Endometrial microvascular endothelial cells (primary cell): ENCODE measurements around the gene LFNG. TPM values are rescaled to one million over a fixed set of nuclear protein-coding genes. Genes with fewer than 3 reads are reported as not detected.

Source experiments
- in situ Hi-C: cut with HindIII; loops from 2 replicates; pipeline ENCODE4 v1.10.0; 2017; ENCODE audit warnings: low sequenced_read_pairs, low pct_unique_long_range_greater_than_20kb; ENCODE audit errors: inconsistent ontology term
- total RNA-seq: library from RNA; depleted of rRNA; stranded (reverse); fragments of >200 nt; gene quantifications from one replicate; pipeline ENCODE4 v1.2.3, GENCODE V29; 2015; ENCODE audit errors: inconsistent ontology term

The LFNG gene
- total RNA-seq, 1 donor from 2014 or later = 2.5 TPM

DNA sequence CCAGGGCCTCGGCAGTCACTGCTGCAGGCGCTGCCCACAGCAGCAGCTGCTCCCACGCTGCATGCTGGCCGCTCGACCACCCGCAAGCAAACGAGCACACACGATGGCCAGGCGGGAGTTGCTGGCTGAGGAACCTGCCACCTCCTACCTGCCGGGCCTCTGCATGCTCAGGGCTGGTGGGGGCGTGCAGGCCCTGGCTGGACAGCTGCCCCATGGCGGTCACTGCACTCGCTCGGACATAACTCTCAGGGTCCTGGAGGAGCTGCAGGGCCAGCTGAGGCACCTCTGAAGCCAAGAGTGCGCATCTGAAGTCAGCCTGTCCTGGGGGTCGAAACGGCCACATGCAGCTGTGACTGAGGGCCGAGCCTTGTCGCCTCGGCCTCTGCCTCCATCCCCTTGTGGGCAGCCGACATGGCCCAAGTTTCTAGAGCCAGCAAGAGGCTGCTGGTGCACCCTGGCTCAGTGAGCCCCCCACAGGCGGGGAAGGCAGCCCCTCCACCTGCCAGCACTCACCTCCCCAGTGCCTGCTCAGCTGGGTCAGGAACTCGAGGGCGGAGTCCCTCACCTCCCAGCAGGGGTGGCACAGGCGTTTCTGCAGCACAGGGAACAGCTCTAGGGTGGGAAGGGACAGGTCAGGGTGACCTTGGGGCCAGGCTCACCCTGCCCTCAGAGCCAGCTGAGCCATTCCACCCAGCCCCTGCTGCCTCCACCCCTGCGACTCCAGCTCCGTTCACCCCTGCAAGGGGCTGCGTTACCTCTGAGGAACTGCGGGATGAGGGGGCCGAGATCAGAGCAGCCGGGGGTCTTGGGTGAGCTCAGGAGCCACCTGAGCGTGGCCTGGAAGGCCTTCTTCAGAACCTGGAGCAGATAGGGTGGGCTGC is 19.7 kb downstream of the LFNG start:
- in situ Hi-C loops = no loop called here

- in situ Hi-C loops = no loop called here
These were observed 20.6 kb downstream of the LFNG start for GRCh38 chr7:2540133-2540532.

DNA sequence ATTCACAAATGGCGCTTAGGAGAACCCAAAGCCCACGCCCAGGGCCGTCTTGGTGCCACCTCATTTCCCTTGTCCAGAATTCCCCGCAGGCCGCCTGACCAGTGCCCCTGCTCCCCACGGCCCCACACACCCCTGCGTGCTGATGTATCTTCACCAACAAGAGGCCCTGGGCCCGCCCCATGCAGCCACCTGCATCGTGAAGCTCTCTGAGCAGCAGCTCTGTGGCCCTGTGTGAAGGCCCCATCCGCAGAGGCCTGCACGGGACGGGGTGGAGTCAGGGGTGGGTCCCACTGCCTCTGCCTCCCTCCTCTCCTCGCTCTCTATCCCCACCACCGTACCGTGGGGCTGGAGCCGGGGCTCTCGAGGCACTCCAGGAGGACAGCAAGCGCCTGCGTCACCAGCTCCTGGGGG is 21.1 kb downstream of the LFNG start:
- in situ Hi-C loops = no loop called here

GRCh38 chr7:2541291-2542010 is 21.9 kb downstream of the LFNG start:
- in situ Hi-C loops = no loop called here

DNA sequence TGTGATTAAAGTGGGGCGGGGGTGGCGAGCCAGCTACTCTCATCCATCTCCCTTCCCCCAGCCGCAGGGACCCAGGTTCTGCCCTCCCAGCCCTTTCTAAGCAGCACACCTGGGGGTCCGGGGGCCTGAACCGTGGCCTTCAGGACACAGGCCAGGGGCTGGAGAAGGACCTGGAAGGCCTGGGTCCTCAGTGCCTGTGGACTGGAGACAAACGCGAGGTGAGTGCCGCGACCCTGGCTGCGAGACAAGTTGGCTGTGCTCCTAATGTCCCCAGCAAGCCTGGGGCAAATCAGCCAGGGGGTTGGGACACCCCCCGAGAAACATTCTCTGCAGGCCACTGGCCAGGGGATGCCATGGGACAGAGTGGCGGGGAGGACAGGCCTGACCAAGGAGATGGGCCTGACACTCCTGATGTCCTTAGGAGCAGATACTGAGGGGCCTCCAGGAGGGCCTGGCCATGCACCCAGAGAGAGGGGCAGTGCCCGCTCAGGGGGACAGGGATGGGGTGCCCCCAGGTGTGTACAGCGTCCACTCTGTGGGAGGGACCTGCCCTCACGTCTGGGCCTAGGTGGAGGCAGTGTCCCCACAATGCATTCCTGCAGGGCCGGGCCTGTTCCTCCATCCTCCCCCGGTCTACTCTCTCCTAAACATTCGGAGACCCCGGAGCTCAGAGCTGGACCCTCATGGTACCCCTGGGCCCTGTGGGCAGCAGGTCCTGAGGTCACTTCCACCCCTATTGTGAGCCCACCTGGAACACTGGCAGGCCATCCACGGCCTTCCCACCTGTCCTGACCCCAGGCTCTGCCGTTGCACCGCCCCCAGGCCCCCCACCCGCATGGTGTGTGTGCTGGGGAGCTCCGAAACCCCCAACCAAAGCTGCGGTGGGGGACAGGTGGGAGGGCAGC is 22.7 kb downstream of the LFNG start:
- in situ Hi-C loops = no loop called here

- in situ Hi-C loops = no loop called here
These were observed 23.6 kb downstream of the LFNG start for GRCh38 chr7:2542916-2543871.

- in situ Hi-C loops = no loop called here
These were observed 25.1 kb downstream of the LFNG start for GRCh38 chr7:2544541-2545188.

- in situ Hi-C loops = no loop called here
These were observed 26.3 kb downstream of the LFNG start for GRCh38 chr7:2545746-2546425.

- in situ Hi-C loops = no loop called here
These were observed 27.4 kb downstream of the LFNG start for GRCh38 chr7:2546776-2547586.

DNA sequence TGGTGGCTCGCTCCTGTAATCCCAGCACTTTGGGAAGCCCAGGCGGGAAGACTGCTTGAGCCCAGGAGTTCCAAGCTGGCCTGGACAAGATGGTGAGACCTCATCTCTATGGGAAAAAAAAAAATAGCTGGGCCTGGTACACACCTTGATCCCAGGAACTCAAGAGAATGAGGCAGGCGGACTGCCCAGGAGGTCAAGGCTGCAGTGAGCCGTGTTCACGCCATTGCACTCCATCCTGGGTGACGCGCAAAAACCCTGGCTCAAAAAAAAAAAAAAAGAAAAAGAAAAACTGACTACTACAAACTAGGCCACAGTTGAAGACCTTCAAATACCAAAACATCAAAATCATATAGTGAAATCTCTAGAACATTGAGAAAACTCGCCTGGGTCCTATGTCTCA is 31.8 kb downstream of the LFNG start:
- in situ Hi-C loops = no loop called here

DNA sequence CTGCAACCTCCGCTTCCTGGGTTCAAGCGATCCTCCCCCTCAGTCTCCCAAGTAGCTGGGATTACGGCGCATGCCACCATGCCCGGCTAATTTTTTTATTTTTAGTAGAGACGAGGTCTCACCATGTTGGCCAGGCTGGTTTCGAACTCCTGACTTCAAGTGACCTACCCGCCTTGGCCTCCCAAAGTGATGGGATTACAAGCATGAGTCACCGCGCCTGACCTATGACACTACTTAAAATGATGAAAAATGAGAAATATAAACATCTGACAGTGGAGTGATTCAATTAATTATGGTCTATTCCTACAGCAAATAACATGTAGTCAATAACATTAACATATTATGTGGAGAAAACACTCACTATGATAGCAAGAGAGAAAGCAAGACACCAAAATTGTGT is 33.5 kb downstream of the LFNG start:
- in situ Hi-C loops = no loop called here

GRCh38 chr7:2553831-2554581 is 34.4 kb downstream of the LFNG start:
- in situ Hi-C loops = no loop called here

DNA sequence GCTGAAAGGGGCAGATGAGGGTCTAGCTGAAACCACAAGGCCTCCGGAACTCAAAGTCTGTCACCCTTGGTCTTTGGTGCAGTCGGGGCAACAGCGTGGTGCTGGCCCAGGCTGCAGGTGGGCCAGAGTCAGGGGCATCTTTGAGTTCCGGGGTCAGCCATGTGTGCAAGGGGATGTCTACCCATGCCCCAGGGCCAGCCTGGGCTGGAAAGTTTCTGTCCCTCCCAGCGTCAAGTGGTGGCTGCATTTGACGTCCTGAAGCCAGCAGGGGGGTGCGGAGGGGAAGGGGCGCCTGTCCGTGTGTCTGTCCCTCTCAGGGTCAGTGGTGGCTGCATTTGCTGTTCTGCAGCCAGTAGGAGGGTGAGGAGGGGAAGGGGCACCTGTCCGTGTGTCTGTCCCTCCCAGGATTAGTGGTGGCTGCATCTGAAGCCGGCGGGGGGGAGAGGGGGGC is 35.1 kb downstream of the LFNG start:
- in situ Hi-C loops = no loop called here

- in situ Hi-C loops = no loop called here
These were observed 35.8 kb downstream of the LFNG start, which contains the start of gene BRAT1 for GRCh38 chr7:2555121-2556052. Gene BRAT1 (minus strand): TSS chr7:2555524. CDS start chr7:2554431, 1,093 bp downstream.
